ENCODE measurements around the gene TRPV6.

Gene TRPV6
- total RNA-seq = 0 to 0.27 (median 0) reads per million in 4 experiments

GRCh38 chr7:142885311-142886230 is at the start of gene TRPV6:
TRPV6 (minus strand) TSS chr7:142885745.
- no peak for DNase-seq

GRCh38 chr7:142934056-142934455 is 48.5 kb upstream of the TRPV6 start:
- no peak for DNase-seq

GRCh38 chr7:142933624-142934023 is 48.1 kb upstream of the TRPV6 start, which contains the start of gene TRPV5:
TRPV5 (minus strand) TSS chr7:142933746; CDS start chr7:142933459, 287 bp downstream.
- DNase-seq = no peak

GRCh38 chr7:142933092-142933475 is 47.5 kb upstream of the TRPV6 start:
- DNase-seq = no peak

- no peak for DNase-seq
Measured at GRCh38 chr7:142932386-142933091, 47.0 kb upstream of the TRPV6 start.

- DNase-seq = no peak
Measured at GRCh38 chr7:142930126-142930730, 44.7 kb upstream of the TRPV6 start.

- no peak for DNase-seq
Measured at GRCh38 chr7:142927949-142928348, 42.4 kb upstream of the TRPV6 start.

- no peak for DNase-seq
Measured at GRCh38 chr7:142927085-142927745, 41.7 kb upstream of the TRPV6 start.

GRCh38 chr7:142925413-142925812 is 39.9 kb upstream of the TRPV6 start:
- no peak for DNase-seq

GRCh38 chr7:142923391-142923790 is 37.8 kb upstream of the TRPV6 start:
- no peak for DNase-seq

- DNase-seq = no peak
Measured at GRCh38 chr7:142919656-142920055, 34.1 kb upstream of the TRPV6 start.

GRCh38 chr7:142918901-142919300 is 33.4 kb upstream of the TRPV6 start:
- no peak for DNase-seq

- DNase-seq = no peak
Measured at GRCh38 chr7:142917447-142917846, 31.9 kb upstream of the TRPV6 start.

GRCh38 chr7:142916508-142916907 is 31.0 kb upstream of the TRPV6 start:
- DNase-seq = no peak

GRCh38 chr7:142915315-142915714 is 29.8 kb upstream of the TRPV6 start:
- DNase-seq = no peak

- DNase-seq = no peak
Measured at GRCh38 chr7:142914121-142914520, 28.6 kb upstream of the TRPV6 start.

- DNase-seq = no peak
Measured at GRCh38 chr7:142913566-142913965, 28.0 kb upstream of the TRPV6 start.

- DNase-seq = no peak
Measured at GRCh38 chr7:142913051-142913450, 27.5 kb upstream of the TRPV6 start.

- no peak for DNase-seq
Measured at GRCh38 chr7:142910481-142910880, 24.9 kb upstream of the TRPV6 start.

- no peak for DNase-seq
Measured at GRCh38 chr7:142910031-142910433, 24.5 kb upstream of the TRPV6 start.

- DNase-seq = no peak
Measured at GRCh38 chr7:142908921-142909890, 23.7 kb upstream of the TRPV6 start.

GRCh38 chr7:142908290-142908689 is 22.7 kb upstream of the TRPV6 start:
- DNase-seq = no peak

All from effector CD8-positive, alpha-beta T cell (primary cell).